ENCODE measurements around the gene CHI3L2.

DNA sequence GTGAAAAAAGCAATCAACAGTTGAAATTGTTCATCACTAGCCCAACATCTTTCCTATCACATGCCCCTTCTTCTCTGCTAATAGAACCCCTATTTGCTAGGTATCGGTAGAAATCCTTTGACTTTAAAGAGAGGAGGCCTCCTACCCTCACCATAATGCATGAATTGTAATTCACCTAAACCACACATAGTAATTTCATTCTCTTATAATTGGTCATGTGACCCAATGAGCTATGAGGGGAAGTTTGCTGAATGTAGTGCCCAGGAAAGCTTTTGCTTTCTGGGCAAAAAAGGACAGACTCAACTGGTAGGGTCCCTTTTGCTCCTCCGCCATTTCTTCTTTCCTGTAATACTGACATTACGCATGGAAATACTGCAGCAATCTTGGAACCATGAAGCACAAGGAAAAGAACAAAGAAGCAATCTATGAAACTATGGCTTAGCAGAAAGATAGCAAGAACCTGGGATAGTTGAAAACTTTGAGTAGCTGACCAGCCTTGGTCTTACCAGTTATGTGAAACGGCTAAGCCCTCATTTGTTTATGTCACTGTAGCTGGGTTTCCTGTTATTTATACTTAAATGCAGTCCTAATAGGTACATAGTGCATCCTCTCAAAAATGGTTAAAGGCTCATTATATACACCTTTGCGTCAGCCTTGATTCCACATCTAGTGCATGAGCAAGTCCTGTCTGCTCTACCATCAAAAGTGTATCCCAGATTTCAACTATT is 10.2 kb upstream of the CHI3L2 start:
- TF ChIP-seq, protein P1, sequence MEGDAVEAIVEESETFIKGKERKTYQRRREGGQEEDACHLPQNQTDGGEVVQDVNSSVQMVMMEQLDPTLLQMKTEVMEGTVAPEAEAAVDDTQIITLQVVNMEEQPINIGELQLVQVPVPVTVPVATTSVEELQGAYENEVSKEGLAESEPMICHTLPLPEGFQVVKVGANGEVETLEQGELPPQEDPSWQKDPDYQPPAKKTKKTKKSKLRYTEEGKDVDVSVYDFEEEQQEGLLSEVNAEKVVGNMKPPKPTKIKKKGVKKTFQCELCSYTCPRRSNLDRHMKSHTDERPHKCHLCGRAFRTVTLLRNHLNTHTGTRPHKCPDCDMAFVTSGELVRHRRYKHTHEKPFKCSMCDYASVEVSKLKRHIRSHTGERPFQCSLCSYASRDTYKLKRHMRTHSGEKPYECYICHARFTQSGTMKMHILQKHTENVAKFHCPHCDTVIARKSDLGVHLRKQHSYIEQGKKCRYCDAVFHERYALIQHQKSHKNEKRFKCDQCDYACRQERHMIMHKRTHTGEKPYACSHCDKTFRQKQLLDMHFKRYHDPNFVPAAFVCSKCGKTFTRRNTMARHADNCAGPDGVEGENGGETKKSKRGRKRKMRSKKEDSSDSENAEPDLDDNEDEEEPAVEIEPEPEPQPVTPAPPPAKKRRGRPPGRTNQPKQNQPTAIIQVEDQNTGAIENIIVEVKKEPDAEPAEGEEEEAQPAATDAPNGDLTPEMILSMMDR (IDR thresholded peaks at IDR 0.05), result no peak
- no peak for TF ChIP-seq POLR2AphosphoS5 (IDR thresholded peaks at IDR 0.05; ENCODE audit: low read depth, low read length)
- TF ChIP-seq, protein P2, sequence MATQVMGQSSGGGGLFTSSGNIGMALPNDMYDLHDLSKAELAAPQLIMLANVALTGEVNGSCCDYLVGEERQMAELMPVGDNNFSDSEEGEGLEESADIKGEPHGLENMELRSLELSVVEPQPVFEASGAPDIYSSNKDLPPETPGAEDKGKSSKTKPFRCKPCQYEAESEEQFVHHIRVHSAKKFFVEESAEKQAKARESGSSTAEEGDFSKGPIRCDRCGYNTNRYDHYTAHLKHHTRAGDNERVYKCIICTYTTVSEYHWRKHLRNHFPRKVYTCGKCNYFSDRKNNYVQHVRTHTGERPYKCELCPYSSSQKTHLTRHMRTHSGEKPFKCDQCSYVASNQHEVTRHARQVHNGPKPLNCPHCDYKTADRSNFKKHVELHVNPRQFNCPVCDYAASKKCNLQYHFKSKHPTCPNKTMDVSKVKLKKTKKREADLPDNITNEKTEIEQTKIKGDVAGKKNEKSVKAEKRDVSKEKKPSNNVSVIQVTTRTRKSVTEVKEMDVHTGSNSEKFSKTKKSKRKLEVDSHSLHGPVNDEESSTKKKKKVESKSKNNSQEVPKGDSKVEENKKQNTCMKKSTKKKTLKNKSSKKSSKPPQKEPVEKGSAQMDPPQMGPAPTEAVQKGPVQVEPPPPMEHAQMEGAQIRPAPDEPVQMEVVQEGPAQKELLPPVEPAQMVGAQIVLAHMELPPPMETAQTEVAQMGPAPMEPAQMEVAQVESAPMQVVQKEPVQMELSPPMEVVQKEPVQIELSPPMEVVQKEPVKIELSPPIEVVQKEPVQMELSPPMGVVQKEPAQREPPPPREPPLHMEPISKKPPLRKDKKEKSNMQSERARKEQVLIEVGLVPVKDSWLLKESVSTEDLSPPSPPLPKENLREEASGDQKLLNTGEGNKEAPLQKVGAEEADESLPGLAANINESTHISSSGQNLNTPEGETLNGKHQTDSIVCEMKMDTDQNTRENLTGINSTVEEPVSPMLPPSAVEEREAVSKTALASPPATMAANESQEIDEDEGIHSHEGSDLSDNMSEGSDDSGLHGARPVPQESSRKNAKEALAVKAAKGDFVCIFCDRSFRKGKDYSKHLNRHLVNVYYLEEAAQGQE (IDR thresholded peaks at IDR 0.05; ENCODE audit: insufficient read depth in 1 of 2, low read depth in 2 of 2, low read length in 1 of 2), result no peak
- no peak for TF ChIP-seq TCF7L2 (IDR thresholded peaks at IDR 0.05; ENCODE audit: low read depth, low read length)
- TF ChIP-seq SIN3A (IDR thresholded peaks at IDR 0.05; ENCODE audit: borderline replicate concordance, insufficient read depth, low read depth, low read length), result no peak

Measured in Panc1 (cell line).